Stimulated activated CD4-positive, alpha-beta T cell treated with anti-CD3 and anti-CD28 coated beads, Interleukin-15, amount 100 ng/mL, for 48 hours (primary cell): ENCODE results near the gene MTUS2.
"Not testable (repeated sequence)": the region's sequence is repeated elsewhere in the genome, so short reads cannot be mapped to it uniquely, and the experiment has no call there.

Source experiments
- DNase-seq, 2 donors: peaks; one replicate each; pipeline ENCODE4 v3.0.0-alpha.2; 2020; ENCODE audit warnings: low read depth in 2 of 2

The MTUS2 gene

GRCh38 chr13:28958018-28958417 lies 137.9 kb downstream of the MTUS2 start:
- no peak for DNase-seq

GRCh38 chr13:28958441-28958840 lies 138.3 kb downstream of the MTUS2 start:
- no peak for DNase-seq

GRCh38 chr13:28964052-28964451 lies 143.9 kb downstream of the MTUS2 start:
- no peak for DNase-seq

GRCh38 chr13:28964803-28965202 lies 144.7 kb downstream of the MTUS2 start:
- no peak for DNase-seq

- DNase-seq: no peak
These were observed 147.1 kb downstream of the MTUS2 start for GRCh38 chr13:28967029-28967915.

GRCh38 chr13:28976195-28976594 lies 156.1 kb downstream of the MTUS2 start:
- DNase-seq: no peak

GRCh38 chr13:28976636-28977035 lies 156.5 kb downstream of the MTUS2 start:
- no peak for DNase-seq

GRCh38 chr13:28978574-28978973 lies 158.4 kb downstream of the MTUS2 start:
- no peak for DNase-seq

GRCh38 chr13:28981530-28981929 lies 161.4 kb downstream of the MTUS2 start:
- DNase-seq: no peak

GRCh38 chr13:28983641-28984040 lies 163.5 kb downstream of the MTUS2 start:
- DNase-seq: no peak

- DNase-seq: no peak
These were observed 164.2 kb downstream of the MTUS2 start for GRCh38 chr13:28984326-28984725.

GRCh38 chr13:28984825-28985224 lies 164.7 kb downstream of the MTUS2 start:
- no peak for DNase-seq

- not testable (repeated sequence) for DNase-seq
These were observed 170.2 kb downstream of the MTUS2 start for GRCh38 chr13:28990378-28990777.

GRCh38 chr13:28991764-28992163 lies 171.6 kb downstream of the MTUS2 start:
- DNase-seq: no peak

GRCh38 chr13:29000826-29001225 lies 180.7 kb downstream of the MTUS2 start:
- no peak for DNase-seq

- no peak for DNase-seq
These were observed 185.1 kb downstream of the MTUS2 start for GRCh38 chr13:29005035-29005762.

GRCh38 chr13:29005763-29006120 lies 185.6 kb downstream of the MTUS2 start:
- no peak for DNase-seq

GRCh38 chr13:29006359-29006850 lies 186.3 kb downstream of the MTUS2 start:
- DNase-seq: no peak

- DNase-seq: no peak
These were observed 188.2 kb downstream of the MTUS2 start for GRCh38 chr13:29008296-29008695.

- DNase-seq: no peak
These were observed 200.2 kb downstream of the MTUS2 start for GRCh38 chr13:29020314-29020713.

GRCh38 chr13:29021311-29021710 lies 201.2 kb downstream of the MTUS2 start:
- no peak for DNase-seq

- DNase-seq: no peak
These were observed 201.6 kb downstream of the MTUS2 start for GRCh38 chr13:29021717-29022116.

GRCh38 chr13:29022410-29022809 lies 202.3 kb downstream of the MTUS2 start:
- no peak for DNase-seq
